ENCODE data around the gene PIK3CD. TPM values are rescaled to one million over a fixed set of nuclear protein-coding genes. Genes with fewer than 3 reads are reported as not detected.

Gene PIK3CD
- total and polyA plus RNA-seq, 2 experiments from 2014 or later = 6.6 to 32.1 TPM

GRCh38 chr1:9744106-9744799 is 92.7 kb downstream of the PIK3CD start:
- Histone ChIP-seq H3K79me2 (replicated peaks; ENCODE audit: insufficient read depth) (no peaks in the 10 kb centered on the region), H3F3A (replicated peaks; ENCODE audit: low read depth) (0 out of 2 replicates have a peak, but pooled peaks cover 11% of the 10 kb centered on the region), H3K4me2 (no peak overlapping the region), H3K27me3 (ENCODE audit: insufficient read depth) (no peaks in the 10 kb centered on the region), H3K4me3 (no peak overlapping the region), H3K27ac (ENCODE audit: low read depth) (no peak overlapping the region), H3K9me2 (ENCODE audit: insufficient read depth) (no peaks in the 10 kb centered on the region), H3K36me3 (ENCODE audit: insufficient read depth) (peaks cover 31% of the 10 kb centered on the region), H4K20me1 (replicated peaks; ENCODE audit: insufficient read depth) (peaks cover 8% of the 10 kb centered on the region), H3K4me1 (ENCODE audit: insufficient read depth) (no peaks in the 10 kb centered on the region), H2AFZ (no peak overlapping the region)
- Mint-ChIP-seq H3K9me3 (no peaks in the 10 kb centered on the region), H3K27me3 (ENCODE audit: insufficient read depth, low read depth, poor library complexity) (peaks cover 2% of the 10 kb centered on the region), H3K4me1 (no peaks in the 10 kb centered on the region), H3K27ac (no peak overlapping the region), H3K4me3 (no peak overlapping the region), H3K36me3 (ENCODE audit: low read depth) (peaks cover 66% of the 10 kb centered on the region)
- ATAC-seq = no peak
- no peak for DNase-seq (ENCODE audit: low spot score)
- TF ChIP-seq CREB1 (CRISPR knock-in tag; IDR thresholded peaks at IDR 0.05; ENCODE audit: low read depth) (no peak), ZNF462 (CRISPR knock-in tag; IDR thresholded peaks at IDR 0.05) (no peak), EZH2 (IDR thresholded peaks at IDR 0.05; ENCODE audit: low read depth, unreplicated experiment) (no peak), JUNB (IDR thresholded peaks at IDR 0.05; ENCODE audit: unreplicated experiment) (no peak), EZH2phosphoT487 (IDR thresholded peaks at IDR 0.05; ENCODE audit: unreplicated experiment) (no peak), STAT1 (IDR thresholded peaks at IDR 0.05; ENCODE audit: unreplicated experiment) (no peak), ZNF114 (CRISPR knock-in tag; IDR thresholded peaks at IDR 0.05) (no peak), NANOG (IDR thresholded peaks at IDR 0.05; ENCODE audit: borderline replicate concordance) (no peak)
- TF ChIP-seq, protein P1, sequence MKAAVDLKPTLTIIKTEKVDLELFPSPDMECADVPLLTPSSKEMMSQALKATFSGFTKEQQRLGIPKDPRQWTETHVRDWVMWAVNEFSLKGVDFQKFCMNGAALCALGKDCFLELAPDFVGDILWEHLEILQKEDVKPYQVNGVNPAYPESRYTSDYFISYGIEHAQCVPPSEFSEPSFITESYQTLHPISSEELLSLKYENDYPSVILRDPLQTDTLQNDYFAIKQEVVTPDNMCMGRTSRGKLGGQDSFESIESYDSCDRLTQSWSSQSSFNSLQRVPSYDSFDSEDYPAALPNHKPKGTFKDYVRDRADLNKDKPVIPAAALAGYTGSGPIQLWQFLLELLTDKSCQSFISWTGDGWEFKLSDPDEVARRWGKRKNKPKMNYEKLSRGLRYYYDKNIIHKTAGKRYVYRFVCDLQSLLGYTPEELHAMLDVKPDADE (IDR thresholded peaks at IDR 0.05) = no peak
